Fibroblast of lung (primary cell): ENCODE measurements around the gene YWHAH. TPM values are rescaled to one million over a fixed set of nuclear protein-coding genes. Genes with fewer than 3 reads are reported as not detected.

Experiments used
- DNase-seq, 2 donors: peaks; one replicate each; pipeline versions ENCODE4 v3.0.0 to v3.0.0-alpha.2; 2010; ENCODE audit warnings: low read depth in 2 of 2
- H2AFZ ChIP-seq: 2 replicates; pipeline ENCODE4 v1.5.1; 2012; ENCODE audit warnings: low read length, control low read depth, inconsistent platforms
- H3K27ac ChIP-seq: 2 replicates; pipeline ENCODE4 v1.5.1; 2011; ENCODE audit warnings: low read length, control low read depth; ENCODE audit not compliant: insufficient read depth
- H3K27me3 ChIP-seq: 2 replicates; pipeline ENCODE4 v1.5.1; 2011; ENCODE audit warnings: mild to moderate bottlenecking, low read length; ENCODE audit not compliant: control insufficient read depth, insufficient read depth
- H3K36me3 ChIP-seq: 2 replicates; pipeline ENCODE4 v1.5.1; 2011; ENCODE audit warnings: low read length; ENCODE audit not compliant: control insufficient read depth, insufficient read depth
- H3K4me1 ChIP-seq: 2 replicates; pipeline ENCODE4 v1.5.1; 2011; ENCODE audit warnings: low read length; ENCODE audit not compliant: control insufficient read depth, insufficient read depth; ENCODE audit errors: extremely low read depth
- H3K4me2 ChIP-seq: 2 replicates; pipeline ENCODE4 v1.5.1; 2011; ENCODE audit warnings: low read length, control low read depth; ENCODE audit not compliant: insufficient read depth; ENCODE audit errors: extremely low read depth
- H3K4me3 ChIP-seq, 4 experiments: fragments of 200-600 bp in 1 of 4; sonication (generic) in 1 of 4; replicated peaks in 1 of 4; 2 replicates each; pipeline ENCODE4 v1.5.1; 2011 to 2016; ENCODE audit warnings: low read length in 4 of 4, low read depth in 3 of 4, mild to moderate bottlenecking in 3 of 4, control low read depth in 2 of 4, inconsistent platforms in 1 of 4, mixed read lengths in 1 of 4; ENCODE audit not compliant: insufficient read depth in 1 of 4; ENCODE audit errors: control extremely low read depth in 1 of 4
- H3K79me2 ChIP-seq: 2 replicates; pipeline ENCODE4 v1.5.1; 2012; ENCODE audit warnings: mild to moderate bottlenecking, low read length, inconsistent platforms; ENCODE audit not compliant: control insufficient read depth, insufficient read depth
- H3K9ac ChIP-seq: 2 replicates; pipeline ENCODE4 v1.5.1; 2011; ENCODE audit warnings: mild to moderate bottlenecking, low read length, control low read depth; ENCODE audit not compliant: insufficient read depth
- H3K9me3 ChIP-seq: 2 replicates; pipeline ENCODE4 v1.5.1; 2012; ENCODE audit warnings: low read depth, low read length; ENCODE audit not compliant: control insufficient read depth, insufficient read depth
- H4K20me1 ChIP-seq: 2 replicates; pipeline ENCODE4 v1.5.1; 2011; ENCODE audit warnings: low read length; ENCODE audit not compliant: control insufficient read depth, insufficient read depth; ENCODE audit errors: extremely low read depth
- CTCF ChIP-seq, 2 donors: IDR thresholded peaks in 1 of 2; conservative IDR thresholded peaks in 1 of 2; 1 replicate in 1 of 2; 2 replicates in 1 of 2; pipeline ENCODE4 v1.5.1; 2011 to 2012; ENCODE audit warnings: low read length in 2 of 2, control low read depth in 1 of 2, inconsistent platforms in 1 of 2, low read depth in 1 of 2, mild to moderate bottlenecking in 1 of 2
- EZH2 ChIP-seq: IDR thresholded peaks from 2 replicates; pipeline ENCODE4 v1.5.1; 2012; ENCODE audit warnings: low read length, control low read depth, mild to moderate bottlenecking; ENCODE audit errors: missing control alignments
- polyA plus RNA-seq, 2 donors: library from polyadenylated mRNA; depleted of rRNA in 1 of 2; stranded (reverse) in 1 of 2; unstranded in 1 of 2; fragments of >200 nt; gene quantifications; 2 replicates each; pipeline ENCODE4 v1.2.1, GENCODE V29; 2011 to 2012; ENCODE audit warnings: missing spikeins in 1 of 2
- total RNA-seq: library from RNA; depleted of rRNA; stranded (reverse); fragments of >200 nt; gene quantifications from 2 replicates; pipeline ENCODE4 v1.2.1, GENCODE V29; 2014

YWHAH gene
- total and polyA plus RNA-seq, 2 donors (not counting 1 experiment from before 2014, with no cell fraction given): 77.5 to 250 TPM

- peaks cover 3% of the 10 kb centered on the region for H3K36me3 ChIP-seq
- H4K20me1 ChIP-seq: peaks cover 2% of the 10 kb centered on the region
- TF ChIP-seq EZH2 (no peak), CTCF (conservative IDR thresholded peaks at IDR 0.05 in 1 of 2, IDR thresholded peaks at IDR 0.05 in 1 of 2; ENCODE audit: low read depth in 1 of 2, low read length in 2 of 2) (no peak)
Measured at GRCh38 chr22:31957970-31958594, 13.7 kb downstream of the YWHAH start.

GRCh38 chr22:31958625-31959239 lies 14.4 kb downstream of the YWHAH start:
- Histone ChIP-seq H3K27me3 (no peaks in the 10 kb centered on the region), H3K27ac (no peak overlapping the region), H3K36me3 (peaks cover 3% of the 10 kb centered on the region), H2AFZ (no peak overlapping the region), H3K9me3 (no peaks in the 10 kb centered on the region), H3K4me2 (no peak overlapping the region), H3K4me1 (peaks cover 2% of the 10 kb centered on the region), H4K20me1 (no peaks in the 10 kb centered on the region), H3K9ac (no peak overlapping the region), H3K4me3 (no peak overlapping the region), H3K79me2 (peaks cover 27% of the 10 kb centered on the region)
- DNase-seq: no peak
- TF ChIP-seq CTCF (conservative IDR thresholded peaks at IDR 0.05 in 1 of 2, IDR thresholded peaks at IDR 0.05 in 1 of 2; ENCODE audit: low read depth in 1 of 2, low read length in 2 of 2) (no peak), EZH2 (no peak)

More at GRCh38 chr22:31957970-31958594, 13.7 kb downstream of the YWHAH start:
- H3K4me1 ChIP-seq: peaks cover 7% of the 10 kb centered on the region
- no peaks in the 10 kb centered on the region for H3K9me3 ChIP-seq
- no peak overlapping the region for H3K9ac ChIP-seq
- H3K4me2 ChIP-seq: no peak overlapping the region
- no peak overlapping the region for H3K27ac ChIP-seq
- H2AFZ ChIP-seq: no peak overlapping the region
- no peak overlapping the region for H3K4me3 ChIP-seq
- no peak for DNase-seq
- H3K79me2 ChIP-seq: peaks cover 33% of the 10 kb centered on the region
- no peaks in the 10 kb centered on the region for H3K27me3 ChIP-seq

GRCh38 chr22:31960767-31961166 lies 16.4 kb downstream of the YWHAH start:
- peaks cover 10% of the 10 kb centered on the region for H3K79me2 ChIP-seq
- DNase-seq: no peak
- H3K9ac ChIP-seq: no peak overlapping the region

More at GRCh38 chr22:31960767-31961166, 16.4 kb downstream of the YWHAH start:
- Histone ChIP-seq H3K36me3 (peaks cover 3% of the 10 kb centered on the region), H3K9me3 (no peaks in the 10 kb centered on the region), H3K27ac (no peak overlapping the region), H3K27me3 (no peaks in the 10 kb centered on the region), H3K4me2 (no peak overlapping the region), H3K4me1 (no peaks in the 10 kb centered on the region), H2AFZ (no peak overlapping the region), H4K20me1 (no peaks in the 10 kb centered on the region), H3K4me3 (no peak overlapping the region)
- TF ChIP-seq CTCF (conservative IDR thresholded peaks at IDR 0.05 in 1 of 2, IDR thresholded peaks at IDR 0.05 in 1 of 2; ENCODE audit: low read depth in 1 of 2, low read length in 2 of 2) (no peak), EZH2 (no peak)
